Stimulated activated naive CD8-positive, alpha-beta T cell treated with anti-CD3 and anti-CD28 coated beads, Interleukin-15, Interleukin-2, amounts not matched to agents 100 U/mL and 50 U/mL, for 24 hours (primary cell): Measurements from ENCODE around the gene GGCX.
"Not testable (repeated sequence)": the region's sequence is repeated elsewhere in the genome, so short reads cannot be mapped to it uniquely, and the experiment has no call there.

Source experiments
- ATAC-seq: fragments of 150-1000 bp; cut with Tn5 transposase; one replicate; pipeline ENCODE4 v1.10.0; 2021
- DNase-seq: peaks from one replicate; pipeline ENCODE4 v3.0.0; 2021

GGCX gene

GRCh38 chr2:85594715-85595300 is 33.5 kb upstream of the GGCX start:
- no peak for ATAC-seq
- DNase-seq: no peak

GRCh38 chr2:85593023-85593422 is 31.7 kb upstream of the GGCX start:
- no peak for DNase-seq
- no peak for ATAC-seq

GRCh38 chr2:85592299-85592698 is 31.0 kb upstream of the GGCX start:
- not testable (repeated sequence) for ATAC-seq

GRCh38 chr2:85591563-85591962 is 30.3 kb upstream of the GGCX start:
- ATAC-seq (no peak), DNase-seq (no peak)

More at GRCh38 chr2:85592299-85592698, 31.0 kb upstream of the GGCX start:
- not testable (repeated sequence) for DNase-seq

- ATAC-seq (no peak), DNase-seq (no peak)
Observed at GRCh38 chr2:85590950-85591349, 29.7 kb upstream of the GGCX start.

GRCh38 chr2:85589982-85590791 is 28.9 kb upstream of the GGCX start:
- no peak for DNase-seq
- ATAC-seq: no peak

- no peak for ATAC-seq
- no peak for DNase-seq
Observed at GRCh38 chr2:85589181-85589580, 27.9 kb upstream of the GGCX start.

- ATAC-seq: no peak
- no peak for DNase-seq
Observed at GRCh38 chr2:85588645-85589044, 27.4 kb upstream of the GGCX start.

GRCh38 chr2:85588236-85588635 is 26.9 kb upstream of the GGCX start:
- DNase-seq (no peak), ATAC-seq (no peak)

- no peak for DNase-seq
- no peak for ATAC-seq
Observed at GRCh38 chr2:85585781-85586105, 24.4 kb upstream of the GGCX start.

GRCh38 chr2:85584857-85585780 is 23.8 kb upstream of the GGCX start:
- DNase-seq (no peak), ATAC-seq (peak; percentile 72)

- DNase-seq: peak; percentile 59
- ATAC-seq: peak; percentile 47
Observed at GRCh38 chr2:85584354-85584856, 23.1 kb upstream of the GGCX start, which contains the start of gene VAMP5. TSS of gene VAMP5 (plus strand) at chr2:85584431. CDS start at chr2:85584491, 60 bp downstream.

GRCh38 chr2:85583667-85584353 is 22.5 kb upstream of the GGCX start:
- ATAC-seq (peak; percentile 21), DNase-seq (no peak)

- DNase-seq (no peak), ATAC-seq (no peak)
Observed at GRCh38 chr2:85582492-85582891, 21.2 kb upstream of the GGCX start.

- ATAC-seq (no peak), DNase-seq (no peak)
Observed at GRCh38 chr2:85580206-85580605, 18.9 kb upstream of the GGCX start.

- ATAC-seq (no peak), DNase-seq (no peak)
Observed at GRCh38 chr2:85579266-85579935, 18.1 kb upstream of the GGCX start.

GRCh38 chr2:85578243-85579180 is 17.2 kb upstream of the GGCX start:
- ATAC-seq (peak; percentile 47), DNase-seq (peak; percentile 43)

- DNase-seq (peak; percentile 74), ATAC-seq (peak; percentile 77)
Observed at GRCh38 chr2:85577386-85578242, 16.3 kb upstream of the GGCX start, which contains the start of gene VAMP8. TSS of gene VAMP8 (plus strand) at chr2:85577586. CDS start at chr2:85577647, 61 bp downstream.

GRCh38 chr2:85577063-85577385 is 15.7 kb upstream of the GGCX start:
- ATAC-seq (no peak), DNase-seq (no peak)
